ENCODE results near the gene CRACR2A. TPM values are rescaled to one million over a fixed set of nuclear protein-coding genes. Genes with fewer than 3 reads are reported as not detected.

The CRACR2A gene
- total RNA-seq, 1 donor from 2014 or later = 6.2 TPM

- TF ChIP-seq CTCF (IDR thresholded peaks at IDR 0.05; ENCODE audit: insufficient read depth, low read length, poor library complexity, severe bottlenecking) = no peak
Measured at GRCh38 chr12:3589745-3590144, 163.2 kb downstream of the CRACR2A start.

GRCh38 chr12:3587402-3588013 is 165.4 kb downstream of the CRACR2A start:
- no peaks in the 10 kb centered on the region for H3K27me3 ChIP-seq (ENCODE audit: control insufficient read depth, insufficient read depth, low read length)
- H3K36me3 ChIP-seq (ENCODE audit: control insufficient read depth, insufficient read depth, low read length) = no peaks in the 10 kb centered on the region
- H3K4me3 ChIP-seq (ENCODE audit: low read depth, low read length) = no peak overlapping the region
- no peak for TF ChIP-seq CTCF (IDR thresholded peaks at IDR 0.05; ENCODE audit: insufficient read depth, low read length, poor library complexity, severe bottlenecking)
- no peak for DNase-seq (ENCODE audit: low read depth)

More at GRCh38 chr12:3589745-3590144, 163.2 kb downstream of the CRACR2A start:
- Histone ChIP-seq H3K4me3 (ENCODE audit: low read depth, low read length) (no peak overlapping the region), H3K36me3 (ENCODE audit: control insufficient read depth, insufficient read depth, low read length) (no peaks in the 10 kb centered on the region), H3K27me3 (ENCODE audit: control insufficient read depth, insufficient read depth, low read length) (no peaks in the 10 kb centered on the region)
- DNase-seq (ENCODE audit: low read depth) = no peak

GRCh38 chr12:3583656-3584334 is 169.1 kb downstream of the CRACR2A start:
- H3K4me3 ChIP-seq (ENCODE audit: low read depth, low read length) = no peak overlapping the region
- no peak for TF ChIP-seq CTCF (IDR thresholded peaks at IDR 0.05; ENCODE audit: insufficient read depth, low read length, poor library complexity, severe bottlenecking)
- H3K36me3 ChIP-seq (ENCODE audit: control insufficient read depth, insufficient read depth, low read length) = no peaks in the 10 kb centered on the region
- no peaks in the 10 kb centered on the region for H3K27me3 ChIP-seq (ENCODE audit: control insufficient read depth, insufficient read depth, low read length)
- no peak for DNase-seq (ENCODE audit: low read depth)

GRCh38 chr12:3580094-3580749 is 172.7 kb downstream of the CRACR2A start:
- no peak for TF ChIP-seq CTCF (IDR thresholded peaks at IDR 0.05; ENCODE audit: insufficient read depth, low read length, poor library complexity, severe bottlenecking)
- no peaks in the 10 kb centered on the region for H3K36me3 ChIP-seq (ENCODE audit: control insufficient read depth, insufficient read depth, low read length)
- DNase-seq (ENCODE audit: low read depth) = no peak
- H3K27me3 ChIP-seq (ENCODE audit: control insufficient read depth, insufficient read depth, low read length) = no peaks in the 10 kb centered on the region
- no peak overlapping the region for H3K4me3 ChIP-seq (ENCODE audit: low read depth, low read length)

- Histone ChIP-seq H3K27me3 (ENCODE audit: control insufficient read depth, insufficient read depth, low read length) (no peaks in the 10 kb centered on the region), H3K4me3 (ENCODE audit: low read depth, low read length) (no peak overlapping the region), H3K36me3 (ENCODE audit: control insufficient read depth, insufficient read depth, low read length) (no peaks in the 10 kb centered on the region)
- no peak for TF ChIP-seq CTCF (IDR thresholded peaks at IDR 0.05; ENCODE audit: insufficient read depth, low read length, poor library complexity, severe bottlenecking)
- DNase-seq (ENCODE audit: low read depth) = no peak
Measured at GRCh38 chr12:3579446-3580093, 173.3 kb downstream of the CRACR2A start.
